Activated CD4-positive, alpha-beta T cell treated with anti-CD3 and anti-CD28 coated beads, Interleukin-10, Interleukin-2, amounts not matched to agents 100 ng/mL and 50 ng/mL, durations not matched to agents 16 hours and 8 hours (primary cell): ENCODE measurements around the gene DNAJB9.

Experiments used
- DNase-seq: peaks from one replicate; pipeline ENCODE4 v3.0.0-alpha.2; 2020

DNAJB9 gene

DNA sequence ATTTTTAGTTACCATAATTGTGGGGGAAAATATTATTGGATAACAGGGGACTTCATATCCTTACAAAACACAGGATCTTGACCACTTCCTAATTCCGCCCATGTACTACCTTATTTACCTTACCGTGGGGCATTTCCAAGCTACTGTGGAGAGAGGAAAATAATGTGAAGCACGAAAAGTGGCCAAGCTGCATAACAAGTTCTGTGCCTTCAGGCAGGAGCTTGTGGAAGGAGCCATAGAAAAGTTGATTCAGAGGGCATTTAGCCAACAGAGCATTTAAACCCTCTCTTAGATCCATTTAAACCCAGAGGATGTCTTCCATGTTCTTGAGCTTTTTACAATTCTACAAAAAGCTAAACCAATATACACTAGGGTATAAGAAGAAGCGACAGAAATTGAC, 41.6 kb downstream of the DNAJB9 start:
- DNase-seq = no peak

DNA sequence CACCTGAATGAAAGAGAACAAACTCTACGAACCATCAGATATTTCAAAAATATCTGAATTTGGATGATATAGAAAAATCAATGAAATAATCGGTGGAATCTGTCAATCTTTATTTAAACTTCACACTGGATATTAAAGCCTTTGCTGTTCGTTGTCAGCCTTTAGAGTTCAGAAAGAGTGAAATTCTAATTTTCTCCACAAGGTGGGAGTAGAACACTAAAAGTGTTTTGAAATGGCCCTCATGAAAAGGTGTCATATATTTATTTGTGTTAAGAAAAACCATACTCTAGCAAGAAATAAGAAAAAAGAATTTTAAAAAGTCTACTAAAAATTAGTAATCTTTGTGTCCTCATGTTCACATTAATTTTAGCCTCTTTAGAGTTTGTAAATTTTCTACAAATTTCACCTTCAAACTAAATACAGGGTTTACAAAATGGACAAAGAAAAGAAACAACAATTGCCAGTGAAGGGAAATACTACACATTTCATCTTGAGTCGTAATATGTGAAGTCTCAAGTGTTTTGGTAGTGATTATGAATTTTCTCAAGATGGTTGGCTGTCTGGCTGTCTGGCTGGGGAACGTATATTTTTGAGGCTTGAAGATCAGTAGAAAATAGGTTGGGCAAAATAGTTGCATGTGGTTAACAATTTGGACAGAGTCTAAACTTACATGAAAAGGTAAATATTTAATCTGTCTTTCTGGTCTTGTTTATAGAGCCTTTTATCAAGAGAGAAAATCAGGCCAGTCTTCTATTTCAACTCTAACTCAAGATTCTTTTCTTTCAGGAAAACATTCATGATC, 43.7 kb downstream of the DNAJB9 start:
- DNase-seq = peak; percentile 42

DNA sequence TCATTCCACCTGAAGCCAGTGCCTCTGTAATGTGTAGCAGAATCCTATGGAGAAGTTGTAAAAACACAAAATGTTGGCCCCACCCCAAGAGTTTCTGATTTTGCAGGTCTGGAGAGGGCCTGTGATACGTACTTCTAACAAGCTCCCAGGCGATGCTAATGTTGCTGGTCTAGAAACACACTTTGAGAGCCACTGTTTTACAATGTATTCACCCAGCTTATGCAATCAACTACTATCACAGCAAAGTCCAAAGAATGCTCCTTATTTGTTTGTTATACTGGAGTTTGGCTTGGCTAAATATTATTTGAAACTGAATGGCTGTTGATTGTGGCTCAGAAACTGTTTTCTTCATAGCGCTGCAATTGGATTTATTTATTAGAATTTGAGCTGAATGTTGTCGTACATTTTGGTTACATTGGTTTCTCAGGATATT, 44.3 kb downstream of the DNAJB9 start:
- DNase-seq = no peak

DNA sequence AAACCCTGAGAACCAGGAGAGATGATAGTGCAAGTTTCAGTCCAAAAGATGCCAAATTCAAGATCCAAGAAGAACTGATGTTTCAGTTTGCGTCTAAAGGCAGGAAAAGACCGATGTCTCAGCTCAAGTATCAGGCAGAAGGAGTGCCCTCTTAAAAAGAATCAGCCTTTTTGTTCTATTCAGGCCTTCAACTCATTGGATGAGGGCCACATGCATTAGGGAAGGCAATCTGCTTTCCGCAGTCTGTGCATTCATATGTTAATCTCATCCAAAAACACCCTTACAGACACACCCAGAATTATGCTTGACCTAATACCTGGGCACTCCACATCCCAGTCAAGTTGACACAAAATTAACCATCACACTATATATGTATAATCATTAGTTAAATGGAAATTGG, 45.2 kb downstream of the DNAJB9 start:
- no peak for DNase-seq

DNA sequence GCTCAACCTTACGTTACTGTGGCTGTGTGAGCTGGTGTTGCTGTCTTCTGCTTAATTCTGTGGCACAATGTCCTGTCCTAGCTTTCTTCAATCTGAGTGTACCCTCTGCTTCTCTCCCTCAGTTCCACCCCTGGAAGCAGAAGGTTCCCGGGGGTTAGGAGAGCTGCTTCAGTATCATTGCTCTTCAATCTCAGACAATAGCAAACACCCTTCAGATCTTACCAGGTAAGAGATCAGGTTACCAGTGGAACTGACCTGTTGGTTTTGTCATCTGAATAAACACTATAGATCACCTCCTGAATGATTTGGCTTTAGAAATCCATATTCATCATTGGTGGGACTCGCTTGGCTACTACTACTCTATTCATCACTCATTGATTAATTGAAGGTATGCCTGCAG, 48.4 kb downstream of the DNAJB9 start:
- DNase-seq = no peak

DNA sequence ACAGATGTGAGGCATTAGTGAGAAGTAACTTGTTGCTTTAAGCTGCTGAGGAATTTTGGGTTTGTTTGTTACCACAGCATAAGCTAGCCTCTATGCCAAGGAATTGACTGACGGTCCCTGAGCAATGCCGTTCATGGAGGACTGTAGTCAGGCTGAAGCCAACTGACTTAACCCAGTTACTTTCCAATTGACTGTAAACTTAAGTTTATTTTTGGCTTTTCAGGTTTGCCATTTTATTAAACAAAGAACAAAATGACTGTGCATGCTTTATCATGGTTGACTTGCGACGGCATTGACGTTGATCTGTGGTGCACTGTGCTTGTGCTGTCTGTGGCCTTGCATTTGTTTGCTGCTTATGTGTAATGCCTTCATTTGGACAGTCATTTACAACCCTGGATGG, 53.5 kb downstream of the DNAJB9 start:
- peak; percentile 26 for DNase-seq
